CD4-positive, alpha-beta T cell treated with Interleukin-4 for 1 hour (primary cell): ENCODE results near the gene ERC2.

ENCODE experiments used
- DNase-seq, 2 donors: peaks; one replicate each; pipeline ENCODE4 v3.0.0-alpha.2; 2020 to 2022

The ERC2 gene

DNA sequence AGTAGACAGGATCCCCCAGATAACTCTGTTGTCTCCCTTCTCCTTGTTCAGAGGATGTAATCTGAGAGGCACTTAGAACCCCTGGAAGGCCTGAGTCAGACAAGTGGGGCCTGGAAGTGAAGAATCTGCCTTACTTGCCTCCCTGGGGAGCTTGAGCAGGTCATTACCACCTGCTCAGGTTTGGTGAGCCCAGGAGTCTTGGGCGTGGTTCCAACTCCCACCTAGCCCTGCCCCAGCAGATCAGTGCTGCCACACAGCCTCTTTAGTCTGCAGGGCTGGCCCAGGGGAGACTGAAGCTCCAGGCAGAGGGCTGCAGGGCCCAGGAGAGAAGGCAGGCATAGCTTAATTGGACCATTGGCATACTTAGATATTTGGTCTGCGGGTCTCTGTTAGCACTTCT is 230.0 kb downstream of the ERC2 start:
- no peak for DNase-seq

DNA sequence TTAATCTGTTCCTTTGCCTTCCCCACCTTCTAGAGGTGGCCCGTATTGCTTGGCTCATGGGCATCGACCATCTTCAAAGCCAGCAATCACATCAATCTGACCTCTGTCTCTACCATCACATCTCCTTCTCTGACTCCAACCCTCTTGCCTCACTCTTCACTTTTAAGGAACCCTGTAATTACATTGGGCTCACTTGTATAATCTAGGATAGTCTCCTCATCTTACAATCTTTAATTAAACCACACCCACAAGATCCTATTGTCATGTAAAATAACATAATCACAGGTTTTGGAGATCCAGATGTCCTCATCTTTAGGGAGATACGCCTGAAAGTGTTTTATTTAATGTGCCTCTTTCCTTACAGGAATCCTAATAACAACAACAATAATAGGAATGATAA is 234.5 kb downstream of the ERC2 start:
- DNase-seq: no peak

DNA sequence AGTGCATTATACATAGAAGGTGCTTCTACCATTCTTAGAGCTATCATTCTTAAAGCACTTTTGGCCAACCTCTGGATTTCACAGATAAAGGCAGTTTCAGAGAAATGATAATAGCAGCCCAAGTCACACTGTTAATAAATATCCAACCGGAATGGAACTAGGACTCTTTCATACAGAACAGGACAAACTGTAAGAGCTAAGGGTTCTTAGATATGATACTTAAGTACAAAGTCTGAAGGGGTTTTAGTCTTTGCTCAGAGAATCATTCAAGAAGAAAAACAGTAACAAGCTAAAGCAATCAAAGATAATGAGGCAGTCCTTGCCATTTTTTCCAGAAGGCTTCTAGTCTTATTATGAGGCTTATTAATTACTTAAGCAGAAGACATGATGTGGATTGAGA is 239.0 kb downstream of the ERC2 start:
- no peak for DNase-seq

DNA sequence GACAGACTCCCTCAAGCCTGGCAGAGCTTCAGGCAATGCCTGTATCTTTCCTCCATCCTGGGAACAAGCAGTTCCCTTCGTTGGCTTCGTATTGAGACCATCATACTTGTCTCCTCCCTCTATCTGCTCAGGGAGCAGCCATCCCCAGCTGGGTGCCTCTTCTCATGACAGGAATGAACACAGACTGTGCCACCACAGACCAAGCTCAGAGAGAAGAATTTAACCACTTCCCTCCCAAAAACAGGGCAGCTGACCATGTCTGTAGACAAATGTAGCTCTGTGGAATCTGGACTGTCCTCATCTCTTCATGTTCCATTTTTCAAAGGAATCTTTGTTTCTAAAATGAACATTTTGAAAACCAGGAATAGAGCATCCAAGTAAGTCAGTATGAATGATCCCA is 245.4 kb downstream of the ERC2 start:
- no peak for DNase-seq

DNA sequence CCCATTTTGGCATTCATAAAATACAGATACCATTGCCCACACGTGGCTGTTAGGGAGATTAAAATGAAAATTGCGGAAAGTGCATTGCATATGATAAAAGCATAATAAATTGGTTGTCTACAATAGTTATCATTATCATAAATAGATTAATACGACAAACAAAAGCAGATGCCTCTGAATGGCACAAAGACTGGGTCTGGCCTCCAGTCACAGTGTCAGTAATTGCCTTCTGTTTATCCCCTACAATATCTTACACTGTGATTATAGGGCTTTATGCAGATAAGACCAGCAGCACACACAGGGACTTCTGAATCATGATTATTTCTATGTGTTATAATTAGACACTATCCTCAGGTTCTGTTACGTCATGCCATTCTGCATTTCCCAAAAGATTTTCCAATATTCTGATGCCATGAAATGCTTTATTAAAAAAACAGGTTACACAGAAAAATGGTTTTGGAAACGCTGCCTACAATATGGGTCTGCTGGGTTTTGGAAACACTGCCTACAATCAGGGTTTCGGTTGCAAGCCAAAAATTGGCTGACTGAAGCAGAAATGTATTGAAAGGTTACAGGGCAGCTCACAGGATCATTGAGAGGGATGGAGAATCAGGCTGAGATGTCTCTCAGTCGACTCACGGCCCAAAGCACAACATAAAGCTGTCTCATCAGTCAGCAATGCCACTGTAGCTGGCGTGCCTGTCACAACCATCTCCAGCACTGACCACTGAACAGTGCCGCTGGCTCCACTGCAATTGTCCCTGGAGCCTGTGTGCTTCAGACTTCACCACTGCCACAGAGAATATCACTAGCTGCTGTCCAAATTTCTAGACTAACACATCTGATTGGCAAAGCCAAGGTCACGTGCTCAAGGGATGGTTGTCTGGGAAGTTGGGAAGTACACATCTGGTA is 248.1 kb downstream of the ERC2 start:
- no peak for DNase-seq

DNA sequence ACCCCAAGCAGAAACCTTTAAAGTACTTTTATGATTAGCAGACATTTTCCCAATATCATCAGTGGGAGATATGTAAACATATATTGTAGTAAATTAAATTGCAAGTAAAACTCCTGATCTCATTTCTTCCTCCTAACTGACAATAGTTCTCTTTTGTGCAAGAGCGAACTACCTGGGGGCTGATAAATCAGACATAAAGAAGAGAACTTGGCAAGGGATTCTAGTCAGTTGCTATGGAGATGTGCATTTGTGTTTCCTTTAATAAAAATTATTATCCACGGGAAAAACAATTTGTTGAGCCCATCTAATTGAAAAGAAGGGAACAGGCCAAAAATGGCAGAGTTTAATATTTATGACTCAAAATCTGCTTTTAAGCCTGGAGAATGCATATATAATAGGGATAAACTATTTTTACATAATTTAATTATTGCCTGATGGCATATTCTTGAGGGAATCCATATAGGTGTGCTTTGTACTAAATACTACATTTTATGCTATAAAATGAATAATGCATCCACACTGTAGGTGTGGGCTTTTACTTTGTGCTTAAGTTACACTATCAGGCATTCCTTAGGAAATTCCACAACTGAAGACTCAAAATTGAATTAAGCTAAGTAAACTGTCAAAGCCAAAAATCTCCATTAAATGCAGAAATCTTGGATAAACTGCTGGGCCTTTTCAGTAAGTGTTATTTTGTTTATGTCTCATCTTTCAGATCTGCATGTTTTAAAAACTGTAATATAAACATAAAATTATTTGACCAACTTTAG is 258.1 kb downstream of the ERC2 start:
- no peak for DNase-seq

DNA sequence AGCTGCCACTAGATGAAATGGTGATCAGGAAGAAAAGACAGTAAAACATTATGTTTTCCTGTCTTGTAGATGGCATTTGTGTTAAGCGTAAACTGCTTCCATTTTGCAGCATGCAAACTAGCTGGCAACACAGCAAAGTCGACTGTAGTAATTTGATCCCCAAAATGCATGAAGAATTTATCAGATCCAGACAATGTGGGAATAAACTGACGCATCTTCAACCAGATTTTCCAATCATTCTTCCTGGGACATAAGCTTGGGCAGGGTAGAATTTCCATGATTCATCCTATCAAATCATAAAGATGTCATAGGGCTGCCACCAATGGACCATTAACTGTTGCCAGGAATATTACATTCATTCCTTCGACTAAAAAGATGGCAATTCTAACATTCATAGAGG is 260.3 kb downstream of the ERC2 start:
- no peak for DNase-seq

DNA sequence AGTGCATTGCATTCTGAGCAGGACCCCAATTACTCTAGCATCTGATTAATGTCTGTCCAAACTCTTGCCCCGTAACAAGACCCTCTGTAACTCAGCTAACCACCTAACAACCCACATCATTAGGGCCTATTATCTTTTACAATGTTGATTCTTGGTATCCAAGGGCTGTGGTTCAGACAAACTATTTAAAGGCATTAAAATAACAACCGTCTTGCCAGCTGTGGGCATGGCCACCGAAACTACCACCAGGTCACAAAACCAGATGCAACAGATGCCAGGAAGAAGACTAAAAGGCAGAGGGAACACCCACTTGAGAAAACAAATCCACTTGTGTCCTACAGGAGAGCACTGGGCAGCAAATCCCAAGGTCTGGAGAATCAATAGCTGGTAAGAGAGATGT is 262.9 kb downstream of the ERC2 start:
- DNase-seq: no peak

DNA sequence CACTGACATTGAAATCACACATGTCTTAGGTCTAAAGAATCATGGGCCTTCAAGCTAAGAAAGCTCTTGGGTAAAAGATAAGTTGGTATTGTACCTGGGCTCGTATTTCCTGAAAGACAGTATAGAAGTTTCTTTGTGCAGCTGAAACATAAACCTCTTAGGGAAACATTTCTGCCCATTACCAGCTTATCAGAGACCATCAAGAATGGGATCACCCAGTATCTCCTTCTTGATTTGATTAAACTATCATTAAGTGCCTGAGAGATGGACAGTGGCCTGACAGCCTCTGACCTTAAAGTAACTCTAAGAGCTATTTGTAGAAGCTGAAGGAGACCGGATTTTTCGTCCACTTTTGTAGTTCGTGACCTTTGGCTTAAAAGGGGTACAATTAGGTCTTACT is 265.3 kb downstream of the ERC2 start:
- no peak for DNase-seq

DNA sequence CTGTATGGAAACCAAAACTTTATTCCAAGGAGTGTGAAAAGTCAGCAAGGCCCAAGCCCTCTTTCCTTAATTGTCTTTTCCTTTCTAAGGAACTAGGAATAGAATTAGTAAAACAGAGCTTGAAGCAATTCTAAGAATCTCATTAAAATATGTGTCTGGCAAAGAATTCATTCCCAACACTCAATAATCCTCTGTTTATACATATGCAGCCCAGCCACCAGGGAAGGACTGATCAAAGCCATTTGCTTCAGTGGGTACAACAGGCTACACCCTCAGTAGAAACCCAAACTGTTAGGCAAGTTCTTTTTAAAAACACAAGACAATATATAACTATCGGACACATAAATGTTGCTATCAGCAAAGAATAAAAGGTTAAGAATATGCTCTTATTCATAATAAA is 266.9 kb downstream of the ERC2 start:
- no peak for DNase-seq

DNA sequence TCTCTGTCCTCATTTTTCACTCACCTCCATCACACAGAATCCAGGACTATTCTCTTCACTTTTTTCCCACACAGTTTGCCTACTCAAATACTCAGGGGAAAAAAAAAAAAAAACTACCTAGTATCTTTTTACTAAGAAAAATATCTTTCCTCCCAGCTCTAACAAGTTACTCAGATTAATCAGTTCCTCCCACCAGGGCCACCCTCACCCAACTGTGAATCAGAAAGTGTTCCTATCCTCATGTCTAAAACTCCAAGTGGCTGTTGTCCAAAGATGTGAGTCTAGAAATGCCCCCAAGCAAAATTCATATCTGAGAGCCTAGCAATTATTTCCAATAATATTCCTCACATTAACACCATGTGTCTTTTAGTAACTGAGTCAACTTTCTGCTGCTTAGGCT is 268.0 kb downstream of the ERC2 start:
- no peak for DNase-seq

DNA sequence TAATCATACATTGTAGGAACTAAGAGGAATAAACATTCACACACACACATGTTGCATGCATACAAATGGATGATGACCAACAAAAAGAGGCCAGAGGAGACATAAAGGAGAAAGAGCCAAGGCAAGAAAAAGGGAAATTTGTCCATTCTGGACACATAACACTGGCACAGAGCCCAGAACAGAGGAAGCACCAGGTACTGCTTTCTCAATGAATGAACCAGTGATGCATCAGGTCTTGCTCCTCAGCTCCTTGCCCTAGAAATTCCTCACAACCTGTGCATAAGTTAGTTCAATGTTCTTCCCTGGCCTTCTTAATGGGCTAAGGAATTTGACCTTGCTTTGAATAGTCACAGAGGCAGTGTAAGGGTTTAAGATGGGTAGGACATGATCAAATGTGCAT is 270.3 kb downstream of the ERC2 start:
- DNase-seq: no peak

DNA sequence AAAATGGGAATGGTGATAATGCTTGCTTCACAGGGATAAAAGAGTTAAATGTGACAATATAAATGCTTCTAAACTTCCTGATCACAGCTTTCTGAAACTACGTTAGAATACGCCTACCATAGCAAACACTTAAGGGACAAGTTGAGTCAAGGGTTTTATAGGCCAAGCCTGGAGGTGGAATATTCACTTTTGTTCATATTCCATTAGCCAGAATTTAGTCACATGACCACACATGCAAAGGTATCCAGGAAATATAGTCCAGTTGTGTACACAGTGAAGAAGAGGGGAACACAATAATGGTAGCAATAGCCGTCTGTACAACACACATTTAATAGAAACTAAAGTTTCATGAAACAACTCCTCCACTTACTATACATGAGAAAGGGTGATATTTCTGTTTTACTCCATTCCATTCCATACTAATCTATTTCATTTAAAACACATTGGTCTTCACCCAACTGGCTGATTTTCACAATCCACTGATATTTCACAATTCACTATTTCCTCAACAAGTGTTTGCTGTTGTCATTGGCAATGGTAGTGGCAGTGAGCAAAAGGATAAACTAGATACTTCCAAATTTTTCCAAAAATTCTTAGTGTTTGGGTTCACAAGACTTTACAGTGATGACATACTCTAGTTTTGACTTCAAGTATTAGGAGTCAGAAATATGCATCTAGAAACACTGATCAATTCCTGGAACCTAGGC is 270.9 kb downstream of the ERC2 start:
- DNase-seq: no peak

DNA sequence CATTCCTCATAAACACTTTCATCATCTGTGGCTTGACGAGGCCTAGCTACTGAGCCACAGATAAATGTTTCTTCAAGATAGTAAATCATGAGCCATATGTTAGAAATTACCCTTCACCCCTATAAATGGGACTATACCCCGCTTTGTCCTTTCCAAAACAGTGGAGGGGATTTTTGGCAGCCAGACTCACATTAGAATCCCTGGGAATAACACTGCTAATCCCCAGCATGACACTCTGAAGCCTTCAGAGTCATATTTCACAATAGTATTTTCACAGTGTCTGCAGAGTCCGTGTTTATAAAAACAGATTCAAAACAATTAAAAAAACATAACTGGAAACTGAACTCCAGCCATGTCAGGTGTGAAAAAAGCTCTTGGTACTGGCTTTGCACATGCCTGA is 271.6 kb downstream of the ERC2 start:
- DNase-seq: no peak

DNA sequence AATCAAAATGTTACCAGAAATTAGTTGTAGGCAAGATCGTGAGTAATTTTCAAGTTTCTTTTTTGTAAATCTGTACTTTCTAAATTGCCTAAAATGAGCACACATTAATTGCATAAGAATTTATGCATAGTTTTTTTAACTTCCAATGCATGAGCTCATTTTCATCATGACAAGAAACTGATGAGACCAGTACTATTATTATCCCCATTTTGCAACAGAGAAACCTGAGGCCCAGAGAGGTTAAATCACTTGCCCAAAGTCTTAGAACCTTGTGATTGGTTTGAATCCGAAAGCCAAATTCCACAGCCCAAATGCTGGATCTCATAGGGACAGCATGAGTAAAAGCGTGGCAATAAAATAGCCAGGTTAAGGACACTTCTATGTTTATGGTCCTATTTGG is 274.7 kb downstream of the ERC2 start:
- no peak for DNase-seq

DNA sequence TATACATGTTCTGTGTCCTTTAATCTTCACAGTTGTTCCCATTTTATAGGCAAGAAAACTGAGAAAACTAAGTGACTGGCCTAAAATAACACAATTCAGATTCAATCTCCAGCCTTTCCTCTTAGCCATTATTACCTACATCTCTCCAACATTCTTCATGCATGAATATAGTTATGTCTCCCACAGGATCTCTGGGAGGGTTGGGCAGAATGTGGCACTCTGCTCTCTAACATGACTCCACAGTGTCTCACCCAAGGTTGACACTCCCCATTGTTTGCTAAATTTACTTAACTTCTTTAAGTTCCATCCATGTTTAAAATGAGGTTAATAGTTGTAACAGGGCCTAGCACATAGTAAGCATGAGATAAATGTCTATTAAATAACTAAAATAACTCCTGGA is 276.3 kb downstream of the ERC2 start:
- no peak for DNase-seq

DNA sequence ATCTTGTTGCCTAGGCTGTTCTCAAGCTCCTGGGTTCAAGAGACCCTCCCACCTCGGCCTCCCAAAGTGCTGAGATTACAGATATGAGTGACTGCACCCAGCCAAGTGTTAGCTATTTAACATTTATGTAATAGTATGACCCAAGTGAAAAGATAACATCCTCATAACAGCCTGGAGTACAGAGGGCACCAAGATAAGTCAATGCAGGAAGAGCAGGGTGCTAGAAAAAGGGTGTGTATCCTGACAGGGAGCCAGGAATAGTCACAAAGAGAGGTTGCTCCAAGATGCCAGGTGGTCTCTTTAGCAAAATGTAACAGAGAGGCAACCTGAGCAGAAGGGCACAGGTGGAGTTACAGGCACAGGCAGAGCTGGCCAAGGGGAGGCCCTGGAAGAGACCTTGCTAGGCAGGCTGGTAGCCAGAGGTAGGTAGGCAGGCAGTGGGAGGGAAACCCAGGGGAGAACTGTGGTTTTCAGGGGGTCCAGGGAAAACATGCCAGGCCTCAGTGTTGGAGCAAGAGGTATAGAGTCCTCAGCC is 277.4 kb downstream of the ERC2 start:
- DNase-seq: no peak

DNA sequence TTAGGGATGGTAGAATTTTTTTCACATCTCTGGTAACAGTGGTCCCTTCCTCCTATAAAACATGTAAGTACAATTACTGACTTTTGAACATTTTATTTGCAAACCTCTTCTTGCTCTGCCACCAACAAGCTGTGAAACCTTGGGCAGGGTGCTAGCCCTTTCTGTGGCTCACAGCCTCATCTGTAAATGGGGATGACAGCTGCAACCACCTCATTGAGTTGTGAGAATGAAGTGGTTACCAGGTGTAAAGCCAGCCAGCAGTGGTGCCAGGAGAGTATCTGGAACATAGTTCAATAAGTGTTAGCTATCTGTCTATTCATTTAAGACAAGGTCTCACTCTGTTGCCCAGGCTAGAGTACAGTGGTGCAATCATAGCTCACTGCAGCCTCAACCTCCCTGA is 278.1 kb downstream of the ERC2 start:
- no peak for DNase-seq

DNA sequence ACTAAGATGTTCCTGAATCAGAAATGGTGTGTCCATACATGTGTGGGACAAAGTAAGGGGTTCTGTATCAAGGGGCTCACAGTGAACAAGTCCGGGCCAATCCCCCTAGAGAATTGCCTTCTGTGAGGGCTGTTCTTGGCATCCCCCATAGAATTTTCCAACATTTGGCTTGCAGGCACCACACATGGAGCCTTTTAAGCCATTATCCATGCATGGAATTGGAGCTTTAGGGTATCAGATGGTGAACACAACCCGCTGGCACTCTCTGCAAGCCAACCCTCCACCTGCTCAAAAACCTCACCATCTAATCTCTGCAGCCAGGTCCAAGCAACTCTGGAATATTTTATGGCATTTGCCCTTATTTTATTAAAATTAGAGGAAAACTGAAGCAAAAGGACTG is 278.7 kb downstream of the ERC2 start:
- no peak for DNase-seq

DNA sequence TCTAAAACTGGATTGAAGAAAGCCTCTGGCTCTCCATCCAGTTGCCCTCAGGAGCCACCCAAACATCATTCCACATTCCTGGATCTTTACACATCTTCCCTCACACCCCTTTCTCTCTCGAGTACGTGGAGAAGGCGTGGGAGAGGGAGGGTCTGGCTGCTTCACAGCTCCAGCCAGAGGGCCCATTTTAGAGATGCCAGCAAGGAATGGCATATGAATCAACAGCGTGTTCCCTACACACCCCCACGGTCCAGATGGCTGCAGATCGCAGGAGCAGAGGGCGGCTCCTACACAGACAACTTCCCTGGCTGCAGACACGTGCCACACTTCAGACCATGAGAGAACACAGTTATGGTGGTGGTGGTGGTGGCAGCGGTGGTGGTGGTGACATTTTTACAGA is 280.1 kb downstream of the ERC2 start:
- DNase-seq: no peak

DNA sequence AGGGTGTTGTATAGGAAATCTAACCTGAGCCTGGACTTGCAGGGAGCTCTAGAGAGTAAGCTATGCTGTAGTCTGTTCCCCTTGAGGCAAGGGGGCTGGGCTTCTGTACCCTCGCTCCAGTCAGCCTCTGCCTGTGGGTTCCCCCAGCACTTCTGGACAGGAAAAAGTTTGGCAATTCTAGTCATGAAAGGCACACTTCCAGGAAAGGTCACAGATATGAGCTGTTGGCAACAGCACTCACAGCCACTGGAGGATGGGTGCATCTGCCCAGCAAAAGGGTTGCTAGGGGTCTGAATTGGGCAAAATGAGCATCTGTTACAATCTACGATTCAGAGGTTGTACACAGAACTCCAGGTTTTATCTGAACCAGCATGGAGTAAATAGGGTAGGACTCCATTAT is 281.2 kb downstream of the ERC2 start:
- DNase-seq: no peak

DNA sequence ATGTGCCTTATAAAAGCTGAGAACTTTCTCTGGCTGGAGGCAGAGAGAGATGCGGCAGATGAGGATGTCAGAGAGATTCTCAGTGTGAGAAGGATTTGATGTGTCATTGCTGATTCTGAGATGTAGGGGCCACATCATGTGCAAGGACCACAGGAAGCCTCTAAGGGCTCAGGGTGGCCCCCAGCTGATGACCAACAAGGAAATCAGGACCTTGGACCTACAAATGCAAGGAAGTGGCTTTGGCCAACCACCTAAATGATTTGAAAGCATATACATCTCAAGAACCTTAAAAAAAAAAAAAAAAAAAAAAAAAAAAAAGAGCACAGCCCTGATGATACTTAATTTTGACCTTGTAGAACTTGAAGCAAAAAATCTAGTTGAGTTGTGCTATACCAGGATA is 282.4 kb downstream of the ERC2 start:
- DNase-seq: no peak

DNA sequence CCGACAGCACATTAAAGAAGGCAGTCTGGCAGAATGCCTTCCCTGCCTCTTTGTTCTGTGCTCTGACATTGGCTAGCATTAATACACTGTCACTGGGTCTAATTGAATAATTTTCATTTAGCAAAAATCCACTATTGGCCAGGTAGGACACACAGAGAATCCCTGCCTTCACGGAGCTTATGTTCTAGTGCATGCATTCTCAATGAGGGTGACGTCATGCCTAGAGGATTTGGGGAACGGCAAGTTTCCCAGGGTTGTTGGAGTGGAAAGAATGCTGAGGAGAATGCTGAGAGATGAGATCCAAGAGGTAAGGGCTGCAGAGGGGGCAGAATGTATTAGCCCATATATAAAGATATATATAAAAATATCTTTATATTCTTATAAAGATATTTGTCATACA is 284.7 kb downstream of the ERC2 start:
- DNase-seq: no peak

DNA sequence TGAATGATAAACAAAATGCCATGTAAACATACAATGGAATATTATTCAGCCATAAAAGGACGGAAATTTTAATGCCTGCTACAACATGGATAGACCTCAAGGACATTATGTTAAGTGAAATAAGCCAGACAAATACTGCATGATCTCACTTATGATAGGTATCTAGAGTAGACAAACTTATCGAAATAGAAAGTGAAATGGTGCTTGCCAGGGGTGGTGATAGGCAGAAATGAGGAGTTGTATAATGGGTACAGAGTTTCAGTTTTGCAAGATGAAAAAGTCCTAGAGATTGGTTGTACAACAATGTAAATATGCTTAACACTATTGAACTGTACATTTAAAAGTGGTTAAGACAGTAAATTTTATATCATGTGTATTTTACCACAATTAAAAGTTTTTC is 287.8 kb downstream of the ERC2 start:
- DNase-seq: no peak
